Endothelial cell of umbilical vein (primary cell): Measurements from ENCODE around the gene PNLDC1. TPM values are rescaled to one million over a fixed set of nuclear protein-coding genes. Genes with fewer than 3 reads are reported as not detected.
"Not testable (repeated sequence)": the region's sequence is repeated elsewhere in the genome, so short reads cannot be mapped to it uniquely, and the experiment has no call there.

ENCODE experiments used
- BruUV-seq: library from RNA; stranded (reverse); fragments of 400-500 nt; replicated peaks from 2 replicates; lab custom pipeline; 2021; lab: Mats Ljungman, UMichigan
- CTCF ChIA-PET: fragments of 300-600, 350-600 bp; sonication (Branson Sonifier 250); formaldehyde crosslinking; loops from one replicate; lab custom pipeline; 2021; ENCODE audit warnings: antibody characterized with exemption, inconsistent platforms; lab: Charles Lee
- POLR2A ChIA-PET: fragments of 300-600, 350-600 bp; sonication (Branson Sonifier 250); formaldehyde crosslinking; loops from one replicate; lab custom pipeline; 2021; ENCODE audit warnings: antibody characterized with exemption, inconsistent platforms; lab: Charles Lee
- DNase-seq: peaks from one replicate; pipeline ENCODE4 v3.0.0-alpha.2; 2011; ENCODE audit warnings: low read depth, low spot score
- FAIRE-seq: peaks from 2 replicates; lab custom pipeline; 2011; peaks lifted over from hg19 to GRCh38; lab: Jason Lieb, UNC
- H2AFZ ChIP-seq: 2 replicates; pipeline ENCODE4 v1.6.0; 2012; ENCODE audit warnings: low read depth, low read length, control low read depth, inconsistent platforms
- H3K27ac ChIP-seq: 2 replicates; pipeline ENCODE4 v1.5.1; 2011; ENCODE audit warnings: low read depth, mild to moderate bottlenecking, control low read depth, low read length, moderate library complexity; ENCODE audit not compliant: insufficient read depth
- H3K27me3 ChIP-seq, 2 experiments: 2 replicates each; pipeline versions ENCODE4 v1.6.0 to v1.6.1; 2011; ENCODE audit warnings: low read length in 2 of 2, mixed read lengths in 1 of 2; ENCODE audit not compliant: control insufficient read depth in 2 of 2, insufficient read depth in 2 of 2
- H3K36me3 ChIP-seq, 2 experiments: 2 replicates in 1 of 2; 3 replicates in 1 of 2; pipeline ENCODE4 v1.5.1; 2011; ENCODE audit warnings: low read length in 2 of 2, mild to moderate bottlenecking in 1 of 2, moderate library complexity in 1 of 2; ENCODE audit not compliant: control insufficient read depth in 2 of 2, insufficient read depth in 2 of 2; ENCODE audit errors: extremely low read depth in 1 of 2
- H3K4me1 ChIP-seq: 3 replicates; pipeline ENCODE4 v1.5.1; 2011; ENCODE audit warnings: mild to moderate bottlenecking, low read length; ENCODE audit not compliant: control insufficient read depth, insufficient read depth; ENCODE audit errors: extremely low read depth
- H3K4me2 ChIP-seq: 2 replicates; pipeline ENCODE4 v1.6.1; 2011; ENCODE audit warnings: low read length, control low read depth, mixed read lengths; ENCODE audit not compliant: insufficient read depth
- H3K4me3 ChIP-seq, 3 experiments: fragments of 200-600 bp in 1 of 3; sonication (generic), shearing (Covaris generic) in 1 of 3; replicated peaks in 1 of 3; 2 replicates each; pipeline ENCODE4 v1.5.1; 2011 to 2016; ENCODE audit warnings: control low read depth in 3 of 3, low read length in 3 of 3, mild to moderate bottlenecking in 2 of 3, inconsistent platforms in 1 of 3, low read depth in 1 of 3, moderate library complexity in 1 of 3; ENCODE audit not compliant: insufficient read depth in 1 of 3
- H3K79me2 ChIP-seq: 2 replicates; pipeline ENCODE4 v1.6.0; 2012; ENCODE audit warnings: low read length, inconsistent platforms; ENCODE audit not compliant: control insufficient read depth, insufficient read depth
- H3K9ac ChIP-seq: replicated peaks from 2 replicates; pipeline ENCODE3; 2011; ENCODE audit warnings: low read length, control low read depth; ENCODE audit not compliant: insufficient read depth; ENCODE audit errors: extremely low read depth
- H3K9me1 ChIP-seq: replicated peaks from 3 replicates; pipeline ENCODE4 v1.6.0; 2011; ENCODE audit warnings: mild to moderate bottlenecking, low read length; ENCODE audit not compliant: control insufficient read depth, insufficient read depth; ENCODE audit errors: extremely low read depth
- H3K9me3 ChIP-seq: replicated peaks from 2 replicates; pipeline ENCODE4 v1.5.1; 2012; ENCODE audit warnings: low read length, inconsistent platforms; ENCODE audit not compliant: control insufficient read depth, insufficient read depth
- H4K20me1 ChIP-seq: replicated peaks from 2 replicates; pipeline ENCODE3; 2011; ENCODE audit warnings: mild to moderate bottlenecking, low read length; ENCODE audit not compliant: control insufficient read depth, insufficient read depth; ENCODE audit errors: extremely low read depth
- EZH2 ChIP-seq: IDR thresholded peaks from 2 replicates; pipeline ENCODE4 v1.6.1; 2012; ENCODE audit warnings: borderline replicate concordance, low read depth, mild to moderate bottlenecking, moderate library complexity, low read length, inconsistent platforms; ENCODE audit not compliant: severe bottlenecking
- GATA2 ChIP-seq: IDR thresholded peaks from 2 replicates; pipeline ENCODE4 v1.7.0; 2011; ENCODE audit warnings: low read depth, mild to moderate bottlenecking, moderate library complexity, mixed read lengths, low read length; ENCODE audit not compliant: insufficient read length, insufficient read depth
- dilution Hi-C: fragments of 300-500 bp; cut with MboI; formaldehyde crosslinking; loops from one replicate; pipeline ENCODE4 v1.15.0; 2019; ENCODE audit warnings: low sequenced_read_pairs; ENCODE audit not compliant: extremely low pct_ligation_motif_present
- intact Hi-C: fragments of 100-400 bp; cut with micrococcal nuclease; formaldehyde crosslinking; loops from one replicate; pipeline ENCODE4 v1.10.0; 2022
- polyA plus RNA-seq, 4 experiments: library from polyadenylated mRNA; depleted of rRNA in 3 of 4; stranded (reverse) in 3 of 4; unstranded in 1 of 4; fragments of >200 nt; gene quantifications; 2 replicates each; pipeline versions ENCODE4 v1.2.1 to v1.2.3, GENCODE V29; 2011 to 2012; ENCODE audit warnings: missing spikeins in 1 of 4
- total RNA-seq: library from RNA; stranded (reverse); gene quantifications from 2 replicates; pipeline ENCODE4 v1.2.3, GENCODE V29; 2021
- TF ChIP-seq, protein P1 (sequence below), 2 donors: IDR thresholded peaks; 1 replicate in 1 of 2; 2 replicates in 1 of 2; pipeline ENCODE4 v1.5.1; 2011; ENCODE audit warnings: low read length in 2 of 2, mild to moderate bottlenecking in 2 of 2, moderate library complexity in 2 of 2, control low read depth in 1 of 2, inconsistent platforms in 1 of 2, low read depth in 1 of 2; ENCODE audit not compliant: insufficient read depth in 1 of 2; ENCODE audit errors: extremely low read depth in 1 of 2

Gene PNLDC1
- total and polyA plus RNA-seq, 2 donors (not counting 3 experiments of a cell fraction or from before 2014, with no cell fraction given): not detected

DNA sequence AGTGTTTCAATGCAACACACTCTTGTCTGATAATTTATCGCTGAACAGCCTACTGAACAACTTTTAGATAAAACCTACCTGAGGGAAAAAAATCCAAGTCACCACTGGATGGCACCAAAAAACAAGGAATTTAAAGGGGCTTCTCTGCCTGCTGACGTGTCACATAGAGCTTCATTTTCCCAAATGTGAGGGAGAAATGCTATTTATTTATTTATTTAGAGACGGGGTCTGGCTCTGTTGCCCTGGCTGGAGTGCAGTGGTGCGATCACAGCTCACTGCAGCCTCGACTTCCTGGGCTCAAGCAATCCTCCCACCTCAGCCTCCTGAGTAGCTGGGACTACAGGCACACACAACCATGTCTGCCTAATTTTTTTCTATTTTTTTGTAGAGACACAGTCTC, 63.3 kb downstream of the PNLDC1 start:
- DNase-seq: peak; percentile 67
- POLR2A ChIA-PET, FAIRE-seq, dilution Hi-C loops, BruUV-seq, H3K9me3 ChIP-seq, H3K79me2 ChIP-seq, H3K27me3 ChIP-seq, H3K9me1 ChIP-seq, H3K27ac ChIP-seq, H3K9ac ChIP-seq, H3K4me1 ChIP-seq, H2AFZ ChIP-seq, H3K4me3 ChIP-seq, H3K4me2 ChIP-seq, H3K36me3 ChIP-seq, H4K20me1 ChIP-seq: not testable (repeated sequence)
- CTCF ChIA-PET: interaction anchor here (0.6 to 2.8 kb wide), 39 partner anchors 8 to 1512 kb away, joined by 3 to 96 read pairs (median 5); partner anchors contain the start of gene MRPL18
- TF ChIP-seq, protein P1, sequence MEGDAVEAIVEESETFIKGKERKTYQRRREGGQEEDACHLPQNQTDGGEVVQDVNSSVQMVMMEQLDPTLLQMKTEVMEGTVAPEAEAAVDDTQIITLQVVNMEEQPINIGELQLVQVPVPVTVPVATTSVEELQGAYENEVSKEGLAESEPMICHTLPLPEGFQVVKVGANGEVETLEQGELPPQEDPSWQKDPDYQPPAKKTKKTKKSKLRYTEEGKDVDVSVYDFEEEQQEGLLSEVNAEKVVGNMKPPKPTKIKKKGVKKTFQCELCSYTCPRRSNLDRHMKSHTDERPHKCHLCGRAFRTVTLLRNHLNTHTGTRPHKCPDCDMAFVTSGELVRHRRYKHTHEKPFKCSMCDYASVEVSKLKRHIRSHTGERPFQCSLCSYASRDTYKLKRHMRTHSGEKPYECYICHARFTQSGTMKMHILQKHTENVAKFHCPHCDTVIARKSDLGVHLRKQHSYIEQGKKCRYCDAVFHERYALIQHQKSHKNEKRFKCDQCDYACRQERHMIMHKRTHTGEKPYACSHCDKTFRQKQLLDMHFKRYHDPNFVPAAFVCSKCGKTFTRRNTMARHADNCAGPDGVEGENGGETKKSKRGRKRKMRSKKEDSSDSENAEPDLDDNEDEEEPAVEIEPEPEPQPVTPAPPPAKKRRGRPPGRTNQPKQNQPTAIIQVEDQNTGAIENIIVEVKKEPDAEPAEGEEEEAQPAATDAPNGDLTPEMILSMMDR (IDR thresholded peaks at IDR 0.05; ENCODE audit: extremely low read depth in 1 of 2, insufficient read depth in 1 of 2, low read depth in 1 of 2, low read length in 2 of 2): peak in 1 of 2 donors; percentile 19
- intact Hi-C loops: loop anchor here (1.0 to 5.0 kb wide), 4 partner anchors 224 to 671 kb away; no protein-coding TSS in a partner anchor

DNA sequence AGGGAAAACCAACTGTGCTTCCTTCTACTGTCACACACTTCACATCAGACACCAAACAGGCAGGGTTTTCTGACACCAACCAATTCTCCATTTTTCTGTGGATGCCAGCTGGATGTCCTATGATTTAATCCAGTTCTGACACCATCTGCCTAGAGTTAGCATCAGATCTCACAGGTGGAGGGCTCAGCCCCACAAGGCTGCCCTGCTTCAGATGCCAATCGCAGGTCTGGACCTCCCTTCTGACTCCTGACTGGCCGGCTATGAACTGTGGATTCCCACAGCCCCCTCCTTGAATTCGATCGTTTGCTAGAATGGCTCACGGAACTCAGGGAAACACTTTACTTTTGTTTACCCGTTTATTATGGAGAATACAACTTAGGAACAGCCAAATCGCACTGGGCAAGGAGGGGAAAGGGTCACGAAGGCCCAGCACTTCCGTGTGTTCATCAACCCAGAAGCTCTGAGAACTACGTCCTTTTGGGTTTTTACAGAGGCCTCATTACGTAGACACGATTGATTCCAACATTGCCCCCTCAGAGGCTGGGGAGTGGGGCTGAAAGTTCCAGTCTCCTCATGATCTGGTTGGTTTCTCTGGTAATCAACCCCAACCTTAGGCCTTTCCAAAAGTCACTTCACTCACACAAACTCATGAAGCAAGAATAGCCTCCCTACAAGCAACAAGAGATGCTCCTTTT, 65.3 kb downstream of the PNLDC1 start:
- Histone ChIP-seq H3K27me3 (no peaks in the 10 kb centered on the region), H3K79me2 (no peaks in the 10 kb centered on the region), H3K36me3 (no peaks in the 10 kb centered on the region), H3K9me1 (no peaks in the 10 kb centered on the region), H3K9ac (no peak overlapping the region), H3K9me3 (no peaks in the 10 kb centered on the region), H3K27ac (no peak overlapping the region), H3K4me2 (no peak overlapping the region), H4K20me1 (no peaks in the 10 kb centered on the region), H3K4me1 (no peaks in the 10 kb centered on the region), H3K4me3 (no peak overlapping the region), H2AFZ (no peak overlapping the region)
- no TSS peak for BruUV-seq
- intact Hi-C loops (no loop called here), dilution Hi-C loops (no loop called here)
- no peak for FAIRE-seq
- no peak for DNase-seq
- CTCF ChIA-PET: interaction anchor here (2.6 to 2.8 kb wide), 2 partner anchors 590 to 669 kb away, joined by 7 to 96 read pairs; no protein-coding TSS in a partner anchor
- TF ChIP-seq EZH2 (no peak), GATA2 (no peak)
- POLR2A ChIA-PET: no interaction called here
